Adrenal gland (tissue), 12 donors: Measurements from ENCODE around the gene PRSS50. TPM values are rescaled to one million over a fixed set of nuclear protein-coding genes. Genes with fewer than 3 reads are reported as not detected.

Experiments
- DNase-seq, 7 donors: peaks; one replicate each; pipeline ENCODE4 v3.0.0-alpha.2; 2019 to 2020
- H3K27ac ChIP-seq, 5 donors: fragments of 200-600 bp; sonication (generic) in 4 of 5; 1 replicate in 3 of 5; 2 replicates in 2 of 5; pipeline versions ENCODE4 v1.5.1 to v1.8.0; 2016 to 2020; ENCODE audit warnings: mild to moderate bottlenecking in 1 of 5
- H3K27me3 ChIP-seq: fragments of 200-600 bp; 2 replicates; pipeline ENCODE4 v1.8.0; 2021
- H3K36me3 ChIP-seq, 2 donors: fragments of 200-600 bp; replicated peaks in 1 of 2; 1 replicate in 1 of 2; 2 replicates in 1 of 2; pipeline versions ENCODE4 v1.5.1 to v1.8.0; 2018 to 2022
- H3K4me1 ChIP-seq, 2 donors: fragments of 200-600 bp; replicated peaks in 1 of 2; 1 replicate in 1 of 2; 2 replicates in 1 of 2; pipeline versions ENCODE4 v1.5.1 to v1.8.0; 2018 to 2021
- H3K4me3 ChIP-seq, 4 donors: fragments of 200-600 bp; sonication (generic) in 3 of 4; one replicate each; pipeline ENCODE4 v1.5.1; 2016 to 2018
- H3K9me3 ChIP-seq, 3 donors: fragments of 200-600 bp; sonication (generic) in 1 of 3; replicated peaks in 1 of 3; 1 replicate in 2 of 3; 2 replicates in 1 of 3; pipeline versions ENCODE4 v1.5.1 to v1.8.0; 2016 to 2021
- POLR2A ChIP-seq, 2 donors: fragments of 450-650 bp; IDR thresholded peaks; one replicate each; pipeline ENCODE4 v1.6.1; 2017; ENCODE audit warnings: antibody characterized with exemption in 2 of 2, mild to moderate bottlenecking in 2 of 2, moderate library complexity in 1 of 2
- WGBS, 4 donors: extraction: QIAGEN DNeasy Blood & Tissue Kit in 2 of 4; methylation state at CpG; one replicate each; pipeline versions ENCODE4 v1.1.5 to v1.1.7; 2013 to 2017; 5-methylcytosine and 5-hydroxymethylcytosine counted together
- intact Hi-C, 2 donors: fragments of 100-400 bp; cut with DNase I; formaldehyde crosslinking; loops; one replicate each; pipeline versions ENCODE4 v1.14.1 to v1.15.0; 2022 to 2023
- polyA plus RNA-seq, 3 donors: library from polyadenylated mRNA; stranded (reverse); fragments of 200-250 nt in 2 of 3; fragments of 350-450 nt in 1 of 3; fragmentation: Illumina TruSeq in 1 of 3; extraction: RNeasy Lipid Tissue Mini Kit (QIAGEN cat#74804) in 1 of 3; gene quantifications; one replicate each; pipeline ENCODE4 v1.2.3, GENCODE V29; 2013 to 2014
- total RNA-seq, 9 donors: library from RNA; depleted of rRNA in 4 of 9; stranded (reverse); fragments of >200 nt in 4 of 9; fragments of 120-200 nt in 1 of 9; fragmentation: NEBNext Ultra II Directional in 1 of 9; extraction: Animal tissue kit (Norgen Biotek cat#: 25700) in 1 of 9; gene quantifications; one replicate each; pipeline versions ENCODE4 v1.1.0 to v1.2.4, GENCODE V29; 2013 to 2023
- TF ChIP-seq, protein P1 (sequence below), 6 experiments: fragments of 450-650 bp in 4 of 6; fragments of 200-600 bp in 2 of 6; sonication (generic) in 1 of 6; IDR thresholded peaks; 1 replicate in 5 of 6; 2 replicates in 1 of 6; pipeline versions ENCODE4 v1.5.1 to v1.8.0; 2016 to 2021; ENCODE audit warnings: antibody characterized with exemption in 6 of 6, mild to moderate bottlenecking in 2 of 6, moderate library complexity in 1 of 6
- donor health status: healthy with polysubstance abuse.
- donor health status: Bipolar disorder and iron deficiency.
- donor health status: DM: yes; HTN: yes; CAD: no.
- donor health status: DM: no; HTN: no; CAD: no.
- donor health status: DM: no; HTN: no; CAD: no.
- donor health status: DM: yes; HTN: yes; CAD: no.

Gene PRSS50
- total and polyA plus RNA-seq, 12 donors, result 0.07 to 1.9 (median 0.18) TPM; not detected in 4

DNA sequence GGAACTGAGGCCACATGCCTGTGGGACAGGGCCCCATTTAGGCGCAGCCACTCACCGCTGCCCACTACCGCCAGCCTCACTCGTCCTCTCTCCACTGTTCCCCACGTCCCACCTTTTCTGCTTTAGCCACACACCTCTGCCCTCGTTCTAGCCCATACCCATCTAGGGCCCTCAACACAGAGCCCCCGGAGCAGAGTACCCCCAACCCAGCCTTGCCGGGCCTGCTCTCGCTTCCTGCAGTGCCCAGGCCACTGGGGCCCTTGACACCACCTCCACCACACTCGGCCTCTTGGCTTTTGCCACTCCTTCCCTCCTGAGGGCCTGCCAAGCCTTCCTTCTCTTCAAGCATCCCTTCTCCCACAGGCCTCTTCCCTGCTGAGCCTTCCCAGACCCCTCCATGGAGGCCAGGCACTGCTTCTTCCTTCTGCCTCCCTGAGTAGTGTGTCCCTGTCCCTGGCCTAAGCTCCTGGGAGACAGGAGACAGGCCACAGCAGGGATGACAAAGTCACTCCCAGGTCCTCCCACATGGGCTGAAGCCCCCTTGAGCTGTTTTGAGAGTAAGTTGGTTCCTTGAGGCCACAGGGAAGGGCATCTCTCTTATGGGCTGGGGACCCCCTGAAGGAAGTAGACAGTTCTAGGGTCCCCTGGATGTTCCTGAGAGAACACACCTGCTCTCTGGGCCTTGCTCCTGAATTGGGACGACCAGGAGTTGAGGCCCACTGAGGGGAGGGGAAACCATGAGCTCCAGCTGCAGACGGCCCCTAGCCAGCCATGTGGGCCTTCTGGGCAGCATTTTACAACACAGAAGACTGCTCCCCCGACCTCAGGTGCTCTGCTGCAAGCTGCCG, 4.4 kb downstream of the PRSS50 start:
- Histone ChIP-seq H3K4me3 (no peak overlapping the region), H3K27ac (no peak overlapping the region), H3K36me3 (no peaks in the 10 kb centered on the region), H3K27me3 (peaks cover 8% of the 10 kb centered on the region), H3K4me1 (no peaks in the 10 kb centered on the region), H3K9me3 (no peaks in the 10 kb centered on the region)
- no peak for TF ChIP-seq POLR2A (IDR thresholded peaks at IDR 0.05)
- TF ChIP-seq, protein P1, sequence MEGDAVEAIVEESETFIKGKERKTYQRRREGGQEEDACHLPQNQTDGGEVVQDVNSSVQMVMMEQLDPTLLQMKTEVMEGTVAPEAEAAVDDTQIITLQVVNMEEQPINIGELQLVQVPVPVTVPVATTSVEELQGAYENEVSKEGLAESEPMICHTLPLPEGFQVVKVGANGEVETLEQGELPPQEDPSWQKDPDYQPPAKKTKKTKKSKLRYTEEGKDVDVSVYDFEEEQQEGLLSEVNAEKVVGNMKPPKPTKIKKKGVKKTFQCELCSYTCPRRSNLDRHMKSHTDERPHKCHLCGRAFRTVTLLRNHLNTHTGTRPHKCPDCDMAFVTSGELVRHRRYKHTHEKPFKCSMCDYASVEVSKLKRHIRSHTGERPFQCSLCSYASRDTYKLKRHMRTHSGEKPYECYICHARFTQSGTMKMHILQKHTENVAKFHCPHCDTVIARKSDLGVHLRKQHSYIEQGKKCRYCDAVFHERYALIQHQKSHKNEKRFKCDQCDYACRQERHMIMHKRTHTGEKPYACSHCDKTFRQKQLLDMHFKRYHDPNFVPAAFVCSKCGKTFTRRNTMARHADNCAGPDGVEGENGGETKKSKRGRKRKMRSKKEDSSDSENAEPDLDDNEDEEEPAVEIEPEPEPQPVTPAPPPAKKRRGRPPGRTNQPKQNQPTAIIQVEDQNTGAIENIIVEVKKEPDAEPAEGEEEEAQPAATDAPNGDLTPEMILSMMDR (IDR thresholded peaks at IDR 0.05), result no peak
- whole genome bisulfite sequencing, 4 donors, result 83 to 92% (median 87%) methylated on average over 12 to 14 of the region's 14 CpGs
- peak in 2 of 7 donors; percentile 12 to 24 for DNase-seq
- intact Hi-C loops, result loop anchor here in 1 of 2 donors (10.0 kb wide), 1 partner anchor 642 kb away; no protein-coding TSS in a partner anchor

DNA sequence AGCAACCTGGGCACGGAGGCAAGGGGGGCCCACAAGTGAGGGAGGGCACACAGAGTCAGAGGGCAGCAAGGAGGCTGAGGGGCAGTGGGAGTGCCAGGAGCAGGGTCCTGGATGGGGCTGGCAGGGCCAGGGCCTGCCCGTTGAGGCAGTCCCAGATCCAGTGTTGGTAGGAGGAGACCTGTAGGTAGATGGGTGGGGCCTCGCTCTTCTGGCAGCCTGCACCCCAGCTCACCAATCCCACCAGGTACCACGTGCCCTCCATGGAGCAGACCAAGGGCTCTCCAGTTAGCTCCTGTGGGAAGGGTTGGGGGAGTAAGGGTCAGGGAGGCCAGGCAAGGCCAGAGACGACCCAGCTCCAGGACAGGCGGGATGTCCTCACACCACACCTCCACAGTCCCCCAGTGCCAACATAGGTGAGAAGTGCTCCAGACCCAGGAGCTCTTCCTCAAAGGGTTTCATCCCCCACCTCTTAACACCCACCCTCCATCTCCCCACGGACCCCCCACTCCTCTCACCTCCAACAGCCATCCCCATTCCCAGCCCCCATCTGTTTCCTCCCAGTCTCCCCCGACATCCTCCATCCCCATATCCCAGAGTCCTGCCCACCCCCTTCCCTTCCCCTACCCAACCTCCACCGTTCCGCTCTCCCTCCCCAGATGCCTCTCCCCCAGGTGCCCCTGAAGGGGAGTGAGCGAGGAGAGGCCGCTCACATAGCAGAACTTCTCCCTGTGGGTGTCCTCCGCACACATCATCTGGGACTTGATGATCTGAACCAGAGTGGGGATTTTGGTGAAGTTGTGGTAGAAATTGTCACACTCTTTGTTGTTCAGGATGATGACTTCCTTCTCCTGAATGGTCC, 5.2 kb downstream of the PRSS50 start:
- no peaks in the 10 kb centered on the region for H3K36me3 ChIP-seq
- H3K4me3 ChIP-seq, result no peak overlapping the region
- TF ChIP-seq, protein P1 (IDR thresholded peaks at IDR 0.05), result no peak
- TF ChIP-seq POLR2A (IDR thresholded peaks at IDR 0.05), result no peak
- intact Hi-C loops, result loop anchor here in 1 of 2 donors (10.0 kb wide), 1 partner anchor 642 kb away; no protein-coding TSS in a partner anchor
- H3K27me3 ChIP-seq, result no peaks in the 10 kb centered on the region
- WGBS, 4 donors, result 80 to 90% (median 87%) methylated on average over 8 to 13 of the region's 13 CpGs
- H3K27ac ChIP-seq, result no peak overlapping the region
- no peaks in the 10 kb centered on the region for H3K4me1 ChIP-seq
- DNase-seq, result peak in 2 of 7 donors; percentile 5 to 8
- H3K9me3 ChIP-seq, result no peaks in the 10 kb centered on the region

- Histone ChIP-seq H3K4me1 (no peaks in the 10 kb centered on the region), H3K36me3 (no peaks in the 10 kb centered on the region), H3K4me3 (no peak overlapping the region), H3K27ac (no peak overlapping the region), H3K9me3 (no peaks in the 10 kb centered on the region), H3K27me3 (no peaks in the 10 kb centered on the region)
- peak in 2 of 7 donors; percentile 1 to 7 for DNase-seq
- TF ChIP-seq, protein P1 (IDR thresholded peaks at IDR 0.05), result no peak
- TF ChIP-seq POLR2A (IDR thresholded peaks at IDR 0.05), result no peak
- intact Hi-C loops, result loop anchor here in 1 of 2 donors (10.0 kb wide), 1 partner anchor 643 kb away; no protein-coding TSS in a partner anchor
- WGBS, 4 donors, result 86 to 91% (median 89%) methylated on average over 7 of the region's 7 CpGs
Measured at GRCh38 chr3:46711760-46712159, 5.9 kb downstream of the PRSS50 start.

GRCh38 chr3:46711305-46711704, 6.4 kb downstream of the PRSS50 start:
- Histone ChIP-seq H3K4me3 (no peak overlapping the region), H3K9me3 (no peaks in the 10 kb centered on the region)
- peak in 3 of 7 donors; percentile 5 to 11 (median 11) for DNase-seq

More at GRCh38 chr3:46711305-46711704, 6.4 kb downstream of the PRSS50 start:
- H3K27ac ChIP-seq, result no peak overlapping the region
- no peaks in the 10 kb centered on the region for H3K36me3 ChIP-seq
- intact Hi-C loops, result loop anchor here in 1 of 2 donors (10.0 kb wide), 1 partner anchor 643 kb away; no protein-coding TSS in a partner anchor
- no peak for TF ChIP-seq POLR2A (IDR thresholded peaks at IDR 0.05)
- TF ChIP-seq, protein P1 (IDR thresholded peaks at IDR 0.05), result no peak
- H3K27me3 ChIP-seq, result no peaks in the 10 kb centered on the region
- H3K4me1 ChIP-seq, result no peaks in the 10 kb centered on the region
- 93 to 100% (median 100%) methylated on average over 1 to 2 of the region's 2 CpGs for whole genome bisulfite sequencing, 4 donors
